CD4-positive, alpha-beta memory T cell (primary cell): ENCODE results near the gene FCN2. TPM values are rescaled to one million over a fixed set of nuclear protein-coding genes. Genes with fewer than 3 reads are reported as not detected.

ENCODE experiments used
- CTCF ChIA-PET: fragments of 350-600 bp; sonication (Branson Sonifier 250); formaldehyde crosslinking; loops from one replicate; lab custom pipeline; 2021; ENCODE audit warnings: inconsistent platforms; ENCODE audit not compliant: partially characterized antibody; lab: Charles Lee
- POLR2A ChIA-PET: fragments of 350-600 bp; sonication (Branson Sonifier 250); formaldehyde crosslinking; loops from one replicate; lab custom pipeline; 2021; ENCODE audit not compliant: partially characterized antibody; lab: Charles Lee
- DNase-seq, 5 donors: peaks; one replicate each; pipeline versions ENCODE4 v3.0.0 to v3.0.0-alpha.2; 2020 to 2022; ENCODE audit warnings: mixed read lengths in 1 of 5
- H3K27ac ChIP-seq: one replicate; pipeline ENCODE4 v1.7.0; 2013; ENCODE audit warnings: low read depth, low read length
- H3K27me3 ChIP-seq: 2 replicates; pipeline ENCODE4 v1.7.0; 2013; ENCODE audit warnings: mild to moderate bottlenecking, low read length, moderate library complexity; ENCODE audit not compliant: insufficient read depth
- H3K36me3 ChIP-seq: 2 replicates; pipeline ENCODE4 v1.7.0; 2013; ENCODE audit warnings: mild to moderate bottlenecking, low read length, moderate library complexity; ENCODE audit not compliant: insufficient read depth
- H3K4me1 ChIP-seq: 2 replicates; pipeline ENCODE4 v1.7.0; 2013; ENCODE audit warnings: mild to moderate bottlenecking, low read length, moderate library complexity; ENCODE audit not compliant: insufficient read depth
- H3K4me3 ChIP-seq, 2 donors: one replicate each; pipeline ENCODE4 v1.7.0; 2013; ENCODE audit warnings: low read length in 2 of 2, mild to moderate bottlenecking in 1 of 2
- H3K9me3 ChIP-seq, 2 donors: one replicate each; pipeline ENCODE4 v1.7.0; 2013; ENCODE audit warnings: low read length in 2 of 2, control low read depth in 1 of 2; ENCODE audit not compliant: control insufficient read depth in 1 of 2
- H3K27ac Mint-ChIP-seq, 7 donors: one replicate each; pipeline ENCODE4 v1.8.0; 2020 to 2021; ENCODE audit warnings: mixed read lengths in 7 of 7, mild to moderate bottlenecking in 6 of 7, inconsistent platforms in 3 of 7, moderate library complexity in 3 of 7
- H3K27me3 Mint-ChIP-seq, 2 donors: one replicate each; pipeline ENCODE4 v1.8.0; 2020 to 2021; ENCODE audit warnings: mixed read lengths in 2 of 2
- H3K36me3 Mint-ChIP-seq, 2 donors: one replicate each; pipeline ENCODE4 v1.8.0; 2020 to 2021; ENCODE audit warnings: mixed read lengths in 2 of 2, inconsistent platforms in 1 of 2, mild to moderate bottlenecking in 1 of 2
- H3K4me1 Mint-ChIP-seq, 4 donors: one replicate each; pipeline ENCODE4 v1.8.0; 2020 to 2021; ENCODE audit warnings: mixed read lengths in 4 of 4, mild to moderate bottlenecking in 1 of 4
- H3K4me3 Mint-ChIP-seq, 8 donors: one replicate each; pipeline ENCODE4 v1.8.0; 2020 to 2021; ENCODE audit warnings: mixed read lengths in 8 of 8, mild to moderate bottlenecking in 7 of 8, moderate library complexity in 6 of 8, inconsistent platforms in 3 of 8
- H3K9me3 Mint-ChIP-seq, 8 donors: one replicate each; pipeline ENCODE4 v1.8.0; 2020 to 2021; ENCODE audit warnings: mixed read lengths in 8 of 8, mild to moderate bottlenecking in 5 of 8, inconsistent platforms in 3 of 8, moderate library complexity in 1 of 8
- intact Hi-C: fragments of 100-400 bp; cut with micrococcal nuclease; formaldehyde crosslinking; loops from one replicate; pipeline ENCODE4 v1.15.1; 2023
- polyA plus RNA-seq, 2 donors: library from polyadenylated mRNA; unstranded; fragments of 300-500 nt; fragmentation: Illumina TruSeq; gene quantifications; one replicate each; pipeline ENCODE4 v1.2.3, GENCODE V29; 2021
- total RNA-seq, 2 experiments: library from RNA; stranded (reverse); gene quantifications; one replicate each; pipeline ENCODE4 v1.2.3, GENCODE V29; 2021

FCN2 gene
- total and polyA plus RNA-seq, 4 experiments from 2014 or later = not detected

DNA sequence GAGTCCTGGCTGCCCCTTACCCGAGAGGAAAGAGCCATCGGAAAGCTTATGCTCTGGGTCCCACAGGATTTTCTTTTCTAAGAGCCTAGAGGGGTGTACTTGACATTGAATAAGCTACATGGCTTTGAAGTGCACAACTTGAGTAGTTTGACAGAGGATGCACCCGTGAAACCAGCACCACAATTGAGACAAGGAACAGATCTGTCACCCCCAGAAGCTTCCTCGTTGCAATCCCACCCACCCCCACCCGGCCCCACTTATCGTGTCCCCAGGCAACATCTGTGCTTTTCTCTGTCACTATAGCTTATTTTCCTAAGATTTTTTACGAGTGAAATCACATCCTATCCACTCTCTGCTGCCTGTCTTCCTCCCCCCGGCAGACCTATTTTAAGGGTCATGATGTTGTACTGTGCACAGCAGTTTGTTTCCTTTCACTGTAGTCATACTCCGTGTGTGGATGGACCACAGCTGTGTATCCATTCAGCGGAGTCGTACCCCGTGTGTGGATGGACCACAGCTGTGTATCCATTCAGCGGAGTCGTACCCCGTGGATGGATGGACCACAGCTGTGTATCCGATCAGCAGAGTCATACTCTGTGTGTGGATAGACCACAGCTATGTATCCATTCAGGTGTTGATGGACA, 8.8 kb upstream of the FCN2 start:
- no peaks in the 10 kb centered on the region for H3K9me3 ChIP-seq
- no peak for DNase-seq
- H3K9me3 Mint-ChIP-seq = peaks cover 0 to 5% (median 0%) of the 10 kb centered on the region in 8 donors
- ChIA-PET POLR2A (no interaction called here), CTCF (no interaction called here)
- no peak overlapping the region for H3K27ac Mint-ChIP-seq
- no peaks in the 10 kb centered on the region for H3K27me3 ChIP-seq
- no peaks in the 10 kb centered on the region for H3K36me3 Mint-ChIP-seq
- H3K27ac ChIP-seq = no peak overlapping the region
- H3K4me3 ChIP-seq = no peak overlapping the region
- no peaks in the 10 kb centered on the region for H3K36me3 ChIP-seq
- H3K4me1 ChIP-seq = no peaks in the 10 kb centered on the region
- intact Hi-C loops = no loop called here
- H3K4me1 Mint-ChIP-seq = no peaks in the 10 kb centered on the region
- H3K27me3 Mint-ChIP-seq = peaks cover 2% of the 10 kb centered on the region in 2 donors
- H3K4me3 Mint-ChIP-seq = no peak overlapping the region

DNA sequence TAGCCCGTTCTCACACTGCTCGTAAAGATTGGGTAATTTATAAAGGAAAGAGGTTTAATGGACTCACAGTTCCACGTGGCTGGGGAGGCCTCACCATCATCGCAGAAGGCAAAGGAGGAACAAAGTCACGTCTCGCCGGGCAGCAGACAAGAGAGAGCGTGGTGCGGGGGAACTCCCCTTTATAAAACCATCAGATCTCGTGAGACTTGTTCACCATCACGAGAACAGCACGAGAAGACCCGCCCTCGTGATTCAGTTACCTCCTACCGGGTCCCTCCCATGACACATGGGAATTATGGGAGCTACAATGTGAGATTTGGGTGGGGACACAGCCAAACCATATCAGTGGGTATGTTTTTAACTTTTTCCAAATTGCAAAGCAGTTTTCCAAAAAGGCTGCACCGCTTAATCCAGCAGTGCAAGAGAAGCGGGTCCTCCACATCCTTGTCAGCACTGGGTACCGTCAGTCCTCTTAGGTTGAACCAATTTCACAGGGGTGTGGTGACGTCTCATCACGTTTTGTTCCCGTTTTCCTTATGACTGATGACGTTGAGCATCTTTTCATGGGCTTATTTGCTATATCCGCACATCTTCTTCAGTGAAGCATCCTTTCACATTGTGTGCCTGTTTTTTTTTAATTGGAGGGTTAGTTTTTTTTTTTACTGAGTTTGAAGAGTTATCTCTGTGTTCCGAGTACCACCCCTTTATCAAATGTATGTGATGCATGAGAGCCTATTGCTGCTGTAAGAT, 8.0 kb upstream of the FCN2 start:
- intact Hi-C loops = no loop called here
- CTCF ChIA-PET = no interaction called here
- Mint-ChIP-seq H3K36me3 (no peaks in the 10 kb centered on the region), H3K27me3 (peaks cover 2 to 4% of the 10 kb centered on the region in 2 donors), H3K27ac (no peak overlapping the region), H3K9me3 (peaks cover 0 to 5% (median 0%) of the 10 kb centered on the region in 8 donors), H3K4me1 (no peaks in the 10 kb centered on the region), H3K4me3 (no peak overlapping the region)
- POLR2A ChIA-PET = no interaction called here
- H3K9me3 ChIP-seq = no peaks in the 10 kb centered on the region
- no peak for DNase-seq
- no peaks in the 10 kb centered on the region for H3K36me3 ChIP-seq
- no peak overlapping the region for H3K27ac ChIP-seq
- H3K4me1 ChIP-seq = no peaks in the 10 kb centered on the region
- no peak overlapping the region for H3K4me3 ChIP-seq
- no peaks in the 10 kb centered on the region for H3K27me3 ChIP-seq

DNA sequence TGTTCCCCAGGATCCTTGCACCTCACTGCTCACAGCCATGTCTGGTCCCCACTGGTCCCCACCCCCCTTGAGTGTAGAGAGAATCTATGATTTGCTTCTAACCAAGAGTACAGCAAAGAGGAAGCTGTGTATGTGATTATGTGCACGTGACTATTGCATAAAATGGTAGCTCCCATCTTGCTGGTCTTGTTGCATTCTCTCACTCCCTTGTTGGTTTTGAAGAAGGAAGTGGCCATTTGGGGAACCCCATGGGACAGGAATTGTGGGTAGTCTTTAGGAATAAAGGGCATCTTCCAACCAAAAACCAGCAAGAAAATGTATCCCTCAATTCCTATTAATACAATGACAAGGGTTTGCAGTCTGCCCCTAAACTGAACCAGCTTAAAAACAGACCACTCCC, 5.2 kb upstream of the FCN2 start:
- POLR2A ChIA-PET = no interaction called here
- Histone ChIP-seq H3K4me1 (no peaks in the 10 kb centered on the region), H3K9me3 (no peaks in the 10 kb centered on the region), H3K4me3 (no peak overlapping the region), H3K36me3 (no peaks in the 10 kb centered on the region), H3K27ac (no peak overlapping the region), H3K27me3 (no peaks in the 10 kb centered on the region)
- Mint-ChIP-seq H3K4me3 (no peak overlapping the region), H3K27ac (no peak overlapping the region), H3K36me3 (no peaks in the 10 kb centered on the region), H3K27me3 (peaks cover 2 to 3% of the 10 kb centered on the region in 2 donors), H3K4me1 (no peaks in the 10 kb centered on the region), H3K9me3 (peaks cover 0 to 5% (median 0%) of the 10 kb centered on the region in 8 donors)
- DNase-seq = no peak
- intact Hi-C loops = no loop called here
- CTCF ChIA-PET = no interaction called here

DNA sequence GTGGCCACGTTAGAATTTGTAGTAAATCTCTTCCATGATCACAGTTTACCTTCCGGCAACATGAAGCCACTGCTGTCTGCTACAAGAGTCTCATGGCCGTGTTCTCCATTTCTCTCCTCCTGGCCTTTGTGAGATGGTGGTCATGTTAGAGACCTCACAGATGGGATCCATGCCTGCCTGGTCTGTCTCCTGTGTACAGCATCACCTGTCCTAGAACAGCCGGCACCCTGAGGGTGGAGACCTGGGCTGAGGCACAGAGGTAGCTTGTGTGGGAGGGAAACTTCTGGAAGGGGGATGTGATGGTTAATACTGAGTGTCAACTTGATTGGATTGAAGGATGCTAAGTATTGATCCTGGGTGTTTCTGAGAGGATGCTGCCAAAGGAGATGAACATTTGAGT, 3.1 kb upstream of the FCN2 start:
- Histone ChIP-seq H3K4me3 (no peak overlapping the region), H3K4me1 (no peaks in the 10 kb centered on the region), H3K36me3 (no peaks in the 10 kb centered on the region), H3K27me3 (no peaks in the 10 kb centered on the region), H3K9me3 (no peaks in the 10 kb centered on the region), H3K27ac (no peak overlapping the region)
- Mint-ChIP-seq H3K4me3 (no peak overlapping the region), H3K36me3 (no peaks in the 10 kb centered on the region), H3K27ac (no peak overlapping the region), H3K9me3 (peaks cover 0 to 1% (median 0%) of the 10 kb centered on the region in 8 donors), H3K27me3 (peaks cover 2 to 3% of the 10 kb centered on the region in 2 donors), H3K4me1 (no peaks in the 10 kb centered on the region)
- DNase-seq = no peak
- intact Hi-C loops = no loop called here
- ChIA-PET POLR2A (no interaction called here), CTCF (no interaction called here)

DNA sequence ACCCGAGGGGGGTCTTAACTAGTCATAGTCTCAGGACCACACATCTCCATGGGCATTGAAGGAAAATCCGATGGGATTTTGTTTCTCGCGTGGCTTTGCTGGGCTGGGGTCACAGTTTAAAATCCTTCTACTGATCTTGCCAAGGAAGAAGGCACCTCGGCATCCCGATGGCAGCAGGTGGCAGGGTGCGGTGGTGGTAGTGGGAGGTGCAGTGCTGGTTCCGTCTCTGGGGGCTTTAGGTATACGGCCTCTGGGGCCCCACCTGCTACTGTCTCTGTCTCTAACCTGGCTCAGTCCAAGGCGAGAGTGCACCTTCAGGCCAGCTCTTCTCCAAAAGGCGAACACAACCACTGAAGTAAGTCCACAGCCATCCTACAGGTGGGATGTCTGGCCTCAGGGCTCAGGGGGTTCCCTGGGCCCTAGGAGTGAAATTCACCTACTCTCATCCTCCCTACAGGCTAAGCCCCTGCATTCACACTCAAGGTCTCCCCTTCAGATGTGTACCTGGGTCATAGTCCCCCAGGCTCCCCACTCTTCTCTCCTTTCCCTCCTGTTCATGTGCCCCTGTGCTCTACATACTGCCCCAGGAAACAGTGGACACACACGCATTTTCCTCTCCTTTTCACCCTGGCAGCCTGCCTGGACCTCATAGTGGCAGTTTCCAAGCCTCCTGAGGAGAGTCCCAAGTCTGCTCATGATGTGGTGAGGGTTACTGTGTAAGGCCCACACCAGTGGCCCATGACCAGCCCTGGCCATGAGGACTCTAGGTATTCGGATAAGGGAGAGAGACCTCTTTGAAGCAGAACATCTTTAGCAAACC, 736 bp upstream of the FCN2 start:
- no peaks in the 10 kb centered on the region for H3K4me1 Mint-ChIP-seq

DNA sequence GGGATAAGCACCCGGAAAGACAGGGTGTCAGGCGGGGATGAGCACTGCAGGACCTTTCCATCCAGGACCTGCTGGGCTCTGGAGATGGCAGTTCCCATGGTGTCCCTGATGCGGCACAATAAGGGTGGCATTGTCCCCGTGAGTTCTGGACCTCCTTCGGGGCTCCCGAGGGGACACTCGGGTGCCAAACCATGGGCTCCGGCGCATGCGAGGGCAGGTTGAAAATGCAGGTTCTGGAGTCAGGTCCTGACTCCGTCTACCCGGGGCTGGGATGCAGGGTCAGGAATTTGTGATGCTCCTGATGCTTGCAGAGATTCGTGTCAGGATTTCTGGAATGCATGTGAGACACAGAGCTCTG, 682 bp downstream of the FCN2 start:
- H3K27ac ChIP-seq = no peak overlapping the region
- no peaks in the 10 kb centered on the region for H3K4me1 Mint-ChIP-seq
- H3K4me3 Mint-ChIP-seq = no peak overlapping the region
- no peaks in the 10 kb centered on the region for H3K9me3 ChIP-seq
- ChIA-PET POLR2A (no interaction called here), CTCF (no interaction called here)
- peaks cover 0 to 4% of the 10 kb centered on the region in 2 donors for H3K27me3 Mint-ChIP-seq
- H3K27ac Mint-ChIP-seq = no peak overlapping the region
- no peaks in the 10 kb centered on the region for H3K36me3 Mint-ChIP-seq
- H3K9me3 Mint-ChIP-seq = no peaks in the 10 kb centered on the region
- no peaks in the 10 kb centered on the region for H3K36me3 ChIP-seq
- H3K27me3 ChIP-seq = no peaks in the 10 kb centered on the region
- DNase-seq = no peak
- intact Hi-C loops = no loop called here
- H3K4me3 ChIP-seq = no peak overlapping the region
- no peaks in the 10 kb centered on the region for H3K4me1 ChIP-seq

More for the DNA sequence above, 736 bp upstream of the FCN2 start:
- H3K27me3 ChIP-seq = no peaks in the 10 kb centered on the region
- no peak overlapping the region for H3K27ac ChIP-seq
- no peak for DNase-seq
- H3K4me3 ChIP-seq = no peak overlapping the region
- no peaks in the 10 kb centered on the region for H3K9me3 Mint-ChIP-seq
- no peaks in the 10 kb centered on the region for H3K36me3 ChIP-seq
- H3K27me3 Mint-ChIP-seq = peaks cover 2 to 3% of the 10 kb centered on the region in 2 donors
- intact Hi-C loops = no loop called here
- no peaks in the 10 kb centered on the region for H3K36me3 Mint-ChIP-seq
- POLR2A ChIA-PET = no interaction called here
- H3K9me3 ChIP-seq = no peaks in the 10 kb centered on the region
- H3K27ac Mint-ChIP-seq = peak overlapping the region in 1 of 7 donors; percentile 48
- H3K4me1 ChIP-seq = no peaks in the 10 kb centered on the region
- CTCF ChIA-PET = no interaction called here
- H3K4me3 Mint-ChIP-seq = no peak overlapping the region

DNA sequence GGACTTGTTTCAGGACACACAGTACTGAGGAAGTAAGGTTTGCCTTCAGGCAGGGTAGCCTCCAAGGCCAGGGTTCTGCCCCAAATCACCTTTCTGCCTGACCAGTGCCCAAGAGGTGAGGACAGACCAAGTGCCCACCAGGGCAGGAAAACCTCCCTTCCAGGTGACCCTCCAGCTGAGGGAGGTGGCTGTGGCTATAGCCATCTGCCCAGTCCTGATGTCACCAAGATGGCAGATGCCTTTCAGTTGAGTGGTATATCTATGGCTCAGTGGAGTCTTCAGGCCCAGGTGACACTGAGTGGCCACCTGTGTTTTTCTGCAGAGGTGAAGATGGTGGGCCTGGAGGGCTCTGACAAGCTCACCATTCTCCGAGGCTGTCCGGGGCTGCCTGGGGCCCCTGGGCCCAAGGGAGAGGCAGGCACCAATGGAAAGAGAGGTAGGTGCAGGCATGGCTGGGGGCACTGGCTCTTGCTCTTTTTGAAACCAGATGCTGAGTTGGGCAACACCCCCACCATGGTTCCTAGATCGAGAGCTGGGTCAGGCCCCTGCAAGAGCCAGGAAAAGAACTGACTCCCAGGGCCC, 1.7 kb downstream of the FCN2 start:
- Histone ChIP-seq H3K27ac (no peak overlapping the region), H3K9me3 (no peaks in the 10 kb centered on the region), H3K36me3 (no peaks in the 10 kb centered on the region), H3K4me3 (no peak overlapping the region), H3K27me3 (no peaks in the 10 kb centered on the region), H3K4me1 (no peaks in the 10 kb centered on the region)
- DNase-seq = no peak
- H3K27ac Mint-ChIP-seq = no peak overlapping the region
- H3K36me3 Mint-ChIP-seq = no peaks in the 10 kb centered on the region
- no peaks in the 10 kb centered on the region for H3K9me3 Mint-ChIP-seq
- intact Hi-C loops = no loop called here
- peaks cover 0 to 13% of the 10 kb centered on the region in 2 donors for H3K27me3 Mint-ChIP-seq
- H3K4me1 Mint-ChIP-seq = no peaks in the 10 kb centered on the region
- CTCF ChIA-PET = no interaction called here
- H3K4me3 Mint-ChIP-seq = no peak overlapping the region
- POLR2A ChIA-PET = no interaction called here
